Lower lobe of right lung (tissue), 2 donors: Measurements from ENCODE around the gene CALCR. TPM values are rescaled to one million over a fixed set of nuclear protein-coding genes. Genes with fewer than 3 reads are reported as not detected.

Source experiments
- ATAC-seq, 2 donors: fragments of 200-7000 bp; cut with Tn5 transposase; one replicate each; pipeline ENCODE4 v1.9.1; 2020 to 2022; ENCODE audit warnings: mild to moderate bottlenecking in 2 of 2, moderate library complexity in 2 of 2
- DNase-seq: peaks from one replicate; pipeline ENCODE4 v3.0.0-alpha.2; 2020
- H3K27ac ChIP-seq: fragments of 200-600 bp; one replicate; pipeline ENCODE4 v1.8.0; 2022
- H3K27me3 ChIP-seq: fragments of 200-600 bp; one replicate; pipeline ENCODE4 v1.8.0; 2022; ENCODE audit warnings: low read depth
- H3K36me3 ChIP-seq: fragments of 200-600 bp; one replicate; pipeline ENCODE4 v1.8.0; 2022; ENCODE audit warnings: mild to moderate bottlenecking
- H3K4me1 ChIP-seq: fragments of 200-600 bp; one replicate; pipeline ENCODE4 v1.8.0; 2022
- H3K4me3 ChIP-seq: fragments of 200-600 bp; one replicate; pipeline ENCODE4 v1.8.0; 2022; ENCODE audit warnings: mild to moderate bottlenecking
- H3K9me3 ChIP-seq: fragments of 200-600 bp; one replicate; pipeline ENCODE4 v1.8.0; 2022
- CTCF ChIP-seq: fragments of 200-600 bp; IDR thresholded peaks from one replicate; pipeline ENCODE4 v1.8.0; 2022; ENCODE audit warnings: antibody characterized with exemption, mild to moderate bottlenecking
- intact Hi-C: fragments of 100-400 bp; cut with DNase I; formaldehyde crosslinking; loops from one replicate; pipeline ENCODE4 v1.11.0; 2022
- long read RNA-seq: library from polyadenylated mRNA; unstranded; transcript quantifications from one replicate; pipeline ENCODE4 v2.0.0, GENCODE V29; 2021
- total RNA-seq: library from RNA; stranded (reverse); fragmentation: NEBNext Ultra II Directional; extraction: Animal tissue kit (Norgen Biotek cat#: 25700); gene quantifications from one replicate; pipeline ENCODE4 v1.2.1, GENCODE V29; 2021
- donor health status: DM: no; HTN: yes; CAD: no; lungs with severe emphysema.

CALCR gene
- total RNA-seq = 0.24 TPM
- long read RNA-seq = 0 reads

- DNase-seq (peak; percentile 39), ATAC-seq (peak; percentile 49 to 61)
- H3K4me3 ChIP-seq = peak within 1 kb of the TSS; percentile 37
- H3K4me1 ChIP-seq = peaks cover 14% of the 10 kb centered on the region
- intact Hi-C loops = no loop called here
- H3K27ac ChIP-seq = no peak within 1 kb of the TSS
- TF ChIP-seq CTCF = no peak
- no peaks in the 10 kb centered on the region for H3K36me3 ChIP-seq
- no peaks in the 10 kb centered on the region for H3K9me3 ChIP-seq
- peaks cover 35% of the 10 kb centered on the region for H3K27me3 ChIP-seq
These were observed at the start of gene CALCR for GRCh38 chr7:93574646-93575554. Gene CALCR (minus strand): TSS chr7:93574724. CDS start chr7:93486981, 87,743 bp downstream.

GRCh38 chr7:93623816-93624215 lies 49.3 kb upstream of the CALCR start:
- H3K4me1 ChIP-seq = no peaks in the 10 kb centered on the region
- H3K9me3 ChIP-seq = no peaks in the 10 kb centered on the region
- no peak for TF ChIP-seq CTCF
- H3K27ac ChIP-seq = no peak overlapping the region
- DNase-seq (no peak), ATAC-seq (no peak)
- no peak overlapping the region for H3K4me3 ChIP-seq
- intact Hi-C loops = no loop called here
- no peaks in the 10 kb centered on the region for H3K27me3 ChIP-seq
- H3K36me3 ChIP-seq = no peaks in the 10 kb centered on the region

GRCh38 chr7:93622036-93623033 lies 47.8 kb upstream of the CALCR start:
- no peak overlapping the region for H3K27ac ChIP-seq
- DNase-seq = no peak
- intact Hi-C loops = no loop called here
- no peaks in the 10 kb centered on the region for H3K36me3 ChIP-seq
- ATAC-seq = no peak
- H3K27me3 ChIP-seq = no peaks in the 10 kb centered on the region
- no peaks in the 10 kb centered on the region for H3K9me3 ChIP-seq
- no peaks in the 10 kb centered on the region for H3K4me1 ChIP-seq
- H3K4me3 ChIP-seq = no peak overlapping the region
- no peak for TF ChIP-seq CTCF

GRCh38 chr7:93620864-93621263 lies 46.3 kb upstream of the CALCR start:
- Histone ChIP-seq H3K4me3 (no peak overlapping the region), H3K27me3 (no peaks in the 10 kb centered on the region), H3K27ac (no peak overlapping the region), H3K36me3 (no peaks in the 10 kb centered on the region), H3K4me1 (no peaks in the 10 kb centered on the region), H3K9me3 (no peaks in the 10 kb centered on the region)
- no peak for TF ChIP-seq CTCF
- intact Hi-C loops = no loop called here
- DNase-seq = no peak
- no peak for ATAC-seq

- H3K9me3 ChIP-seq = no peaks in the 10 kb centered on the region
- no peak overlapping the region for H3K4me3 ChIP-seq
- H3K27ac ChIP-seq = no peak overlapping the region
- H3K27me3 ChIP-seq = no peaks in the 10 kb centered on the region
- ATAC-seq (no peak), DNase-seq (no peak)
- intact Hi-C loops = no loop called here
- no peak for TF ChIP-seq CTCF
- no peaks in the 10 kb centered on the region for H3K4me1 ChIP-seq
- H3K36me3 ChIP-seq = no peaks in the 10 kb centered on the region
These were observed 45.5 kb upstream of the CALCR start for GRCh38 chr7:93620057-93620456.
